Neural cell (in vitro differentiated cells): Measurements from ENCODE around the gene TSEN15.
"Not testable (repeated sequence)": the region's sequence is repeated elsewhere in the genome, so short reads cannot be mapped to it uniquely, and the experiment has no call there.

Experiments used
- EP300 ChIP-seq: fragments of 450-650 bp; conservative IDR thresholded peaks from 2 replicates; pipeline ENCODE4 v1.6.1; 2014; ENCODE audit warnings: antibody characterized with exemption, mild to moderate bottlenecking, moderate library complexity; ENCODE audit not compliant: poor library complexity, severe bottlenecking
- EZH2 ChIP-seq: fragments of 200-600, 300-800 bp; shearing (Covaris generic), sonication (generic); IDR thresholded peaks from 2 replicates; pipeline ENCODE4 v1.6.1; 2014; ENCODE audit warnings: antibody characterized with exemption, low read length, borderline replicate concordance, mild to moderate bottlenecking; ENCODE audit not compliant: insufficient read depth, poor library complexity, severe bottlenecking
- POLR2AphosphoS5 ChIP-seq: IDR thresholded peaks from 2 replicates; pipeline ENCODE4 v1.6.1; 2012
- RAD21 ChIP-seq: fragments of 450-650 bp; conservative IDR thresholded peaks from 2 replicates; pipeline ENCODE4 v1.6.1; 2014; ENCODE audit warnings: antibody characterized with exemption, mild to moderate bottlenecking, moderate library complexity
- REST ChIP-seq: IDR thresholded peaks from 2 replicates; pipeline ENCODE4 v1.6.1; 2012; ENCODE audit warnings: borderline replicate concordance
- SMC3 ChIP-seq: fragments of 450-650 bp; conservative IDR thresholded peaks from 2 replicates; pipeline ENCODE4 v1.6.1; 2014; ENCODE audit warnings: antibody characterized with exemption, mild to moderate bottlenecking, moderate library complexity; ENCODE audit not compliant: poor library complexity
- TAF1 ChIP-seq: IDR thresholded peaks from 2 replicates; pipeline ENCODE4 v1.6.1; 2012; ENCODE audit warnings: low read depth
- TF ChIP-seq, protein P1 (sequence below): fragments of 450-650 bp; IDR thresholded peaks from 2 replicates; pipeline ENCODE4 v1.5.1; 2014; ENCODE audit warnings: antibody characterized with exemption, mild to moderate bottlenecking, moderate library complexity; ENCODE audit not compliant: poor library complexity, severe bottlenecking

GRCh38 chr1:184096580-184096979, 45.0 kb downstream of the TSEN15 start:
- TF ChIP-seq REST, POLR2AphosphoS5, EZH2, EP300, SMC3, RAD21, TAF1: not testable (repeated sequence)
- TF ChIP-seq, protein P1, sequence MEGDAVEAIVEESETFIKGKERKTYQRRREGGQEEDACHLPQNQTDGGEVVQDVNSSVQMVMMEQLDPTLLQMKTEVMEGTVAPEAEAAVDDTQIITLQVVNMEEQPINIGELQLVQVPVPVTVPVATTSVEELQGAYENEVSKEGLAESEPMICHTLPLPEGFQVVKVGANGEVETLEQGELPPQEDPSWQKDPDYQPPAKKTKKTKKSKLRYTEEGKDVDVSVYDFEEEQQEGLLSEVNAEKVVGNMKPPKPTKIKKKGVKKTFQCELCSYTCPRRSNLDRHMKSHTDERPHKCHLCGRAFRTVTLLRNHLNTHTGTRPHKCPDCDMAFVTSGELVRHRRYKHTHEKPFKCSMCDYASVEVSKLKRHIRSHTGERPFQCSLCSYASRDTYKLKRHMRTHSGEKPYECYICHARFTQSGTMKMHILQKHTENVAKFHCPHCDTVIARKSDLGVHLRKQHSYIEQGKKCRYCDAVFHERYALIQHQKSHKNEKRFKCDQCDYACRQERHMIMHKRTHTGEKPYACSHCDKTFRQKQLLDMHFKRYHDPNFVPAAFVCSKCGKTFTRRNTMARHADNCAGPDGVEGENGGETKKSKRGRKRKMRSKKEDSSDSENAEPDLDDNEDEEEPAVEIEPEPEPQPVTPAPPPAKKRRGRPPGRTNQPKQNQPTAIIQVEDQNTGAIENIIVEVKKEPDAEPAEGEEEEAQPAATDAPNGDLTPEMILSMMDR = not testable (repeated sequence)
